GM23248 (cell line): ENCODE measurements around the gene C3orf49.

Source experiments
- EZH2 ChIP-seq: fragments of 200-600 bp; sonication (generic); IDR thresholded peaks from 2 replicates; pipeline ENCODE4 v1.6.1; 2018; ENCODE audit warnings: antibody characterized with exemption, mild to moderate bottlenecking; ENCODE audit not compliant: insufficient read depth, poor library complexity, severe bottlenecking
- EZH2phosphoT487 ChIP-seq: fragments of 200-600 bp; sonication (generic); IDR thresholded peaks from 2 replicates; pipeline ENCODE4 v1.6.1; 2018; ENCODE audit warnings: antibody characterized with exemption, moderate library complexity, mild to moderate bottlenecking, low read depth; ENCODE audit not compliant: insufficient read depth

GRCh38 chr3:63774781-63775180 is 44.3 kb upstream of the C3orf49 start:
- TF ChIP-seq EZH2: no peak
- TF ChIP-seq EZH2phosphoT487: no peak
